H1 (cell line): ENCODE measurements around the gene PLD2. TPM values are rescaled to one million over a fixed set of nuclear protein-coding genes. Genes with fewer than 3 reads are reported as not detected.

Source experiments
- CTCF ChIA-PET: fragments of 300-600 bp; sonication (Branson Sonifier 250); formaldehyde crosslinking; loops from one replicate; lab custom pipeline; 2021; ENCODE audit not compliant: partially characterized antibody; lab: Charles Lee
- POLR2A ChIA-PET: fragments of 300-600 bp; sonication (Branson Sonifier 250); formaldehyde crosslinking; loops from one replicate; lab custom pipeline; 2021; ENCODE audit warnings: inconsistent platforms; ENCODE audit not compliant: partially characterized antibody; lab: Charles Lee
- DNase-seq, 2 experiments: peaks; one replicate each; pipeline versions ENCODE4 v3.0.0 to v3.0.0-alpha.2; 2010 to 2022; ENCODE audit warnings: low spot score in 2 of 2, low read depth in 1 of 2, mixed read lengths in 1 of 2
- FAIRE-seq: peaks from 2 replicates; lab custom pipeline; 2011; peaks lifted over from hg19 to GRCh38; lab: Jason Lieb, UNC
- H2AFZ ChIP-seq: 2 replicates; pipeline ENCODE4 v1.8.1; 2012; ENCODE audit warnings: low read length, inconsistent platforms
- H2AK5ac ChIP-seq: 2 replicates; pipeline ENCODE4 v1.6.1; 2013; ENCODE audit warnings: low read depth, low read length
- H2BK120ac ChIP-seq: replicated peaks from 2 replicates; pipeline ENCODE3; 2013; ENCODE audit warnings: low read depth, low read length, inconsistent platforms
- H2BK12ac ChIP-seq: 2 replicates; pipeline ENCODE4 v1.6.1; 2013; ENCODE audit warnings: low read depth, low read length
- H2BK15ac ChIP-seq: 2 replicates; pipeline ENCODE4 v1.6.1; 2013; ENCODE audit warnings: low read length
- H2BK20ac ChIP-seq: 2 replicates; pipeline ENCODE4 v1.6.1; 2013; ENCODE audit warnings: low read length
- H2BK5ac ChIP-seq: 2 replicates; pipeline ENCODE4 v1.6.1; 2013; ENCODE audit warnings: low read depth, low read length
- H3K14ac ChIP-seq: 2 replicates; pipeline ENCODE4 v1.6.1; 2013; ENCODE audit warnings: inconsistent platforms; ENCODE audit not compliant: insufficient read length
- H3K18ac ChIP-seq: 2 replicates; pipeline ENCODE4 v1.6.1; 2013; ENCODE audit warnings: low read length; ENCODE audit errors: extremely low read depth
- H3K23ac ChIP-seq: 2 replicates; pipeline ENCODE4 v1.6.1; 2013; ENCODE audit warnings: inconsistent platforms; ENCODE audit not compliant: insufficient read length
- H3K23me2 ChIP-seq: 2 replicates; pipeline ENCODE4 v1.6.1; 2013; ENCODE audit warnings: low read depth, low read length
- H3K27ac ChIP-seq: 2 replicates; pipeline ENCODE4 v1.6.1; 2011; ENCODE audit warnings: low read depth, low read length, inconsistent platforms
- H3K27me3 ChIP-seq, 4 experiments: replicated peaks in 1 of 4; 1 replicate in 1 of 4; 2 replicates in 3 of 4; pipeline versions ENCODE4 v1.6.1 to v1.8.1; 2011 to 2013; ENCODE audit warnings: low read length in 3 of 4, mild to moderate bottlenecking in 3 of 4, inconsistent platforms in 2 of 4, mixed read lengths in 2 of 4, moderate library complexity in 1 of 4; ENCODE audit not compliant: control insufficient read depth in 3 of 4, insufficient read depth in 3 of 4; ENCODE audit errors: extremely low read depth in 1 of 4
- H3K36me3 ChIP-seq, 4 experiments: 2 replicates each; pipeline versions ENCODE4 v1.6.1 to v1.8.1; 2011 to 2013; ENCODE audit warnings: mild to moderate bottlenecking in 4 of 4, low read length in 3 of 4, moderate library complexity in 2 of 4, control low read depth in 1 of 4, inconsistent platforms in 1 of 4; ENCODE audit not compliant: insufficient read depth in 4 of 4, control insufficient read depth in 2 of 4
- H3K4ac ChIP-seq: replicated peaks from 2 replicates; pipeline ENCODE3; 2013; ENCODE audit warnings: low read length, low read depth, mixed read lengths, inconsistent platforms; ENCODE audit not compliant: insufficient read length
- H3K4me1 ChIP-seq, 4 experiments: replicated peaks in 1 of 4; 1 replicate in 1 of 4; 2 replicates in 3 of 4; pipeline versions ENCODE4 v1.6.1 to v1.8.1; 2011 to 2013; ENCODE audit warnings: low read length in 3 of 4, inconsistent platforms in 2 of 4, mixed read lengths in 1 of 4; ENCODE audit not compliant: insufficient read depth in 4 of 4, control insufficient read depth in 3 of 4
- H3K4me2 ChIP-seq, 2 experiments: 2 replicates each; pipeline versions ENCODE4 v1.6.1 to v1.8.1; 2011 to 2013; ENCODE audit warnings: low read depth in 2 of 2, low read length in 2 of 2, control low read depth in 1 of 2, inconsistent platforms in 1 of 2, mild to moderate bottlenecking in 1 of 2; ENCODE audit not compliant: insufficient read depth in 1 of 2
- H3K4me3 ChIP-seq, 4 experiments: fragments of 200-600, 300-600 bp in 1 of 4; sonication (generic), shearing (Covaris generic), sonication (Bioruptor Twin) in 1 of 4; 2 replicates each; pipeline versions ENCODE4 v1.5.1 to v1.8.1; 2011 to 2016; ENCODE audit warnings: low read length in 4 of 4, low read depth in 3 of 4, control low read depth in 2 of 4, inconsistent platforms in 2 of 4, mild to moderate bottlenecking in 2 of 4, mixed read lengths in 1 of 4, moderate library complexity in 1 of 4; ENCODE audit not compliant: insufficient read depth in 2 of 4; ENCODE audit errors: extremely low read depth in 1 of 4
- H3K56ac ChIP-seq: replicated peaks from 2 replicates; pipeline ENCODE3; 2013; ENCODE audit warnings: low read depth, mild to moderate bottlenecking, mixed read lengths, low read length, inconsistent platforms; ENCODE audit not compliant: insufficient read length
- H3K79me1 ChIP-seq: 2 replicates; pipeline ENCODE4 v1.6.1; 2013; ENCODE audit warnings: low read depth, low read length, control low read depth
- H3K79me2 ChIP-seq, 2 experiments: 2 replicates each; pipeline versions ENCODE4 v1.6.1 to v1.8.1; 2012 to 2013; ENCODE audit warnings: low read length in 2 of 2, mild to moderate bottlenecking in 2 of 2, inconsistent platforms in 1 of 2; ENCODE audit not compliant: insufficient read depth in 2 of 2, control insufficient read depth in 1 of 2
- H3K9ac ChIP-seq, 4 experiments: replicated peaks in 1 of 4; 1 replicate in 1 of 4; 2 replicates in 3 of 4; pipeline versions ENCODE4 v1.6.1 to v1.8.1; 2011 to 2013; ENCODE audit warnings: low read depth in 3 of 4, low read length in 3 of 4, control low read depth in 2 of 4, mild to moderate bottlenecking in 2 of 4, moderate library complexity in 2 of 4, inconsistent platforms in 1 of 4; ENCODE audit errors: extremely low read depth in 1 of 4
- H3K9me3 ChIP-seq, 2 experiments: 2 replicates each; pipeline versions ENCODE4 v1.6.1 to v1.8.1; 2012 to 2013; ENCODE audit warnings: mild to moderate bottlenecking in 2 of 2, moderate library complexity in 2 of 2, control low read depth in 1 of 2, inconsistent platforms in 1 of 2, low read depth in 1 of 2, low read length in 1 of 2, mixed read lengths in 1 of 2; ENCODE audit not compliant: insufficient read depth in 2 of 2
- H4K20me1 ChIP-seq, 2 experiments: replicated peaks in 1 of 2; 2 replicates each; pipeline versions ENCODE3 to v1.8.1; 2011 to 2013; ENCODE audit warnings: inconsistent platforms in 2 of 2, low read length in 2 of 2, mild to moderate bottlenecking in 1 of 2; ENCODE audit not compliant: insufficient read depth in 2 of 2, control insufficient read depth in 1 of 2
- H4K5ac ChIP-seq: 2 replicates; pipeline ENCODE4 v1.6.1; 2013; ENCODE audit warnings: low read length, low read depth, mixed read lengths, inconsistent platforms; ENCODE audit not compliant: insufficient read length
- H4K8ac ChIP-seq: 2 replicates; pipeline ENCODE4 v1.8.0; 2013; ENCODE audit warnings: mild to moderate bottlenecking, moderate library complexity, low read length, inconsistent platforms; ENCODE audit not compliant: insufficient read depth; ENCODE audit errors: extremely low read depth
- H4K91ac ChIP-seq: replicated peaks from 2 replicates; pipeline ENCODE3; 2013; ENCODE audit warnings: low read length, mixed read lengths, inconsistent platforms; ENCODE audit not compliant: insufficient read length
- BRCA1 ChIP-seq: IDR thresholded peaks from 2 replicates; pipeline ENCODE4 v1.6.1; 2012; ENCODE audit warnings: low read depth, low read length, improper control_type of control experiment
- CHD2 ChIP-seq: IDR thresholded peaks from 2 replicates; pipeline ENCODE4 v1.6.1; 2012; ENCODE audit warnings: low read length, improper control_type of control experiment
- MAX ChIP-seq: IDR thresholded peaks from 2 replicates; pipeline ENCODE4 v1.6.1; 2012; ENCODE audit warnings: inconsistent platforms
- SIRT6 ChIP-seq: IDR thresholded peaks from one replicate; pipeline ENCODE4 v1.7.1; 2012; ENCODE audit warnings: low read length, inconsistent platforms
- WGBS, 2 experiments: shearing (Covaris generic) in 1 of 2; methylation state at CpG; one replicate each; pipeline versions ENCODE4 v1.1.6 to v1.1.7; 2013 to 2015; ENCODE audit warnings: low lambda C conversion rate in 2 of 2, mixed read lengths in 2 of 2, inconsistent platforms in 1 of 2, low coverage in 1 of 2, missing lambda C conversion rate in 1 of 2; ENCODE audit not compliant: insufficient replicate concordance in 2 of 2, insufficient coverage in 1 of 2, insufficient read length in 1 of 2; ENCODE audit errors: extremely low coverage in 1 of 2, missing lambda C conversion rate in 1 of 2; 5-methylcytosine and 5-hydroxymethylcytosine counted together
- polyA plus RNA-seq, 7 experiments: library from polyadenylated mRNA; depleted of rRNA in 3 of 7; stranded (reverse) in 5 of 7; unstranded in 2 of 7; fragments of >200 nt in 5 of 7; fragments of 200-250 nt in 2 of 7; gene quantifications; 1 replicate in 5 of 7; 2 replicates in 1 of 7; 4 replicates in 1 of 7; pipeline versions ENCODE4 v1.2.1 to v1.2.3, GENCODE V29; 2011 to 2013; ENCODE audit warnings: missing spikeins in 2 of 7, mixed read lengths in 2 of 7
- total RNA-seq: library from RNA; stranded (reverse); fragmentation: NEBNext Ultra II Directional; extraction: Animal tissue kit (Norgen Biotek cat#: 25700); gene quantifications from 2 replicates; pipeline ENCODE4 v1.2.1, GENCODE V29; 2021
- TF ChIP-seq, protein P1 (sequence below), 3 experiments: IDR thresholded peaks; 1 replicate in 2 of 3; 2 replicates in 1 of 3; pipeline versions ENCODE4 v1.5.1 to v1.6.1; 2011; ENCODE audit warnings: low read length in 3 of 3, mild to moderate bottlenecking in 3 of 3, inconsistent platforms in 2 of 3, low read depth in 1 of 3, moderate library complexity in 1 of 3; ENCODE audit not compliant: insufficient read depth in 1 of 3; ENCODE audit errors: control extremely low read depth in 1 of 3

PLD2 gene
- total and polyA plus RNA-seq, 2 of the 8 experiments (the other 6 are each of a cell fraction or from before 2014, with no cell fraction given) = 44.3 to 48.4 TPM

DNA sequence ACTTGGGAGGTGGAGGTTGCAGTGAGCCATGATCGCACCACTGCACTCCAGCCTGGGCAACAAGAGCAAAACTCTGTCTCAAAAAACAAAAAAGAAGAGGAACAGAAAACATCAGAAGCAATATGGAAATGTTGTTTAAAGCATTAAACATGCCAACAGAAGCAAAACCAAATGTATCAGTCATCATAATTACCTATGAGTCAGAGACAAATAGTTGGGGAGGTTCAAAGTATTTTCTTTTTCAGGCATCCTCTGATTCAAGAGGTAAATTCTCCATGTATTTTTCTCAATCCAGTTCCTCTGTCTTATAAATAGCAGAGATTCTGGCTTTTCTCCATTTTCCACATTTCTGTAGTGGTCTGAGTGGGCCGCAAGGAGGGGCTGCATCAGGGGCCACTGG, 37.3 kb upstream of the PLD2 start:
- Histone ChIP-seq H3K4me2 (no peak overlapping the region), H2AK5ac (no peak overlapping the region), H2BK15ac (no peak overlapping the region), H4K8ac (no peak overlapping the region), H3K18ac (no peak overlapping the region), H3K23me2 (no peaks in the 10 kb centered on the region; the same call in 1 of the 2 replicates), H3K79me1 (no peaks in the 10 kb centered on the region; the same call in 1 of the 2 replicates), H2BK20ac (no peak overlapping the region), H3K4ac (no peak overlapping the region), H3K9me3 (no peaks in the 10 kb centered on the region), H3K27me3 (no peaks in the 10 kb centered on the region), H2BK12ac (no peak overlapping the region), H4K91ac (no peak overlapping the region), H3K23ac (no peak overlapping the region), H3K36me3 (no peaks in the 10 kb centered on the region), H3K14ac (no peak overlapping the region), H2AFZ (no peak overlapping the region), H3K9ac (no peak overlapping the region), H3K79me2 (no peaks in the 10 kb centered on the region), H4K20me1 (no peaks in the 10 kb centered on the region), H3K4me3 (no peak overlapping the region), H3K27ac (no peak overlapping the region), H3K4me1 (no peaks in the 10 kb centered on the region), H2BK120ac (no peak overlapping the region), H3K56ac (no peak overlapping the region), H2BK5ac (no peak overlapping the region), H4K5ac (no peak overlapping the region)
- no peak for FAIRE-seq
- CTCF ChIA-PET = interaction anchor here (1.5 kb wide), 1 partner anchor 10 kb away, joined by 5 read pairs; no protein-coding TSS in a partner anchor
- POLR2A ChIA-PET = no interaction called here
- no peak for DNase-seq
- 86% methylated on average over 2 of the region's 2 CpGs; no CpG with 5 or more reads in 1 of the 2 experiments for WGBS, 2 experiments
- no peak for TF ChIP-seq SIRT6
- no peak for TF ChIP-seq CHD2
- TF ChIP-seq, protein P1, sequence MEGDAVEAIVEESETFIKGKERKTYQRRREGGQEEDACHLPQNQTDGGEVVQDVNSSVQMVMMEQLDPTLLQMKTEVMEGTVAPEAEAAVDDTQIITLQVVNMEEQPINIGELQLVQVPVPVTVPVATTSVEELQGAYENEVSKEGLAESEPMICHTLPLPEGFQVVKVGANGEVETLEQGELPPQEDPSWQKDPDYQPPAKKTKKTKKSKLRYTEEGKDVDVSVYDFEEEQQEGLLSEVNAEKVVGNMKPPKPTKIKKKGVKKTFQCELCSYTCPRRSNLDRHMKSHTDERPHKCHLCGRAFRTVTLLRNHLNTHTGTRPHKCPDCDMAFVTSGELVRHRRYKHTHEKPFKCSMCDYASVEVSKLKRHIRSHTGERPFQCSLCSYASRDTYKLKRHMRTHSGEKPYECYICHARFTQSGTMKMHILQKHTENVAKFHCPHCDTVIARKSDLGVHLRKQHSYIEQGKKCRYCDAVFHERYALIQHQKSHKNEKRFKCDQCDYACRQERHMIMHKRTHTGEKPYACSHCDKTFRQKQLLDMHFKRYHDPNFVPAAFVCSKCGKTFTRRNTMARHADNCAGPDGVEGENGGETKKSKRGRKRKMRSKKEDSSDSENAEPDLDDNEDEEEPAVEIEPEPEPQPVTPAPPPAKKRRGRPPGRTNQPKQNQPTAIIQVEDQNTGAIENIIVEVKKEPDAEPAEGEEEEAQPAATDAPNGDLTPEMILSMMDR (IDR thresholded peaks at IDR 0.05; ENCODE audit: control extremely low read depth in 1 of 3, insufficient read depth in 1 of 3, low read depth in 1 of 3, low read length in 3 of 3) = no peak
- TF ChIP-seq MAX = no peak
- TF ChIP-seq BRCA1 = no peak
